ENCODE data around the gene TRPC4AP. TPM values are rescaled to one million over a fixed set of nuclear protein-coding genes. Genes with fewer than 3 reads are reported as not detected.
A peak's percentile ranks its signal among the peaks of the same experiment; 100 is the strongest.

TRPC4AP gene
- total RNA-seq, 1 donor, result 98.8 TPM

DNA sequence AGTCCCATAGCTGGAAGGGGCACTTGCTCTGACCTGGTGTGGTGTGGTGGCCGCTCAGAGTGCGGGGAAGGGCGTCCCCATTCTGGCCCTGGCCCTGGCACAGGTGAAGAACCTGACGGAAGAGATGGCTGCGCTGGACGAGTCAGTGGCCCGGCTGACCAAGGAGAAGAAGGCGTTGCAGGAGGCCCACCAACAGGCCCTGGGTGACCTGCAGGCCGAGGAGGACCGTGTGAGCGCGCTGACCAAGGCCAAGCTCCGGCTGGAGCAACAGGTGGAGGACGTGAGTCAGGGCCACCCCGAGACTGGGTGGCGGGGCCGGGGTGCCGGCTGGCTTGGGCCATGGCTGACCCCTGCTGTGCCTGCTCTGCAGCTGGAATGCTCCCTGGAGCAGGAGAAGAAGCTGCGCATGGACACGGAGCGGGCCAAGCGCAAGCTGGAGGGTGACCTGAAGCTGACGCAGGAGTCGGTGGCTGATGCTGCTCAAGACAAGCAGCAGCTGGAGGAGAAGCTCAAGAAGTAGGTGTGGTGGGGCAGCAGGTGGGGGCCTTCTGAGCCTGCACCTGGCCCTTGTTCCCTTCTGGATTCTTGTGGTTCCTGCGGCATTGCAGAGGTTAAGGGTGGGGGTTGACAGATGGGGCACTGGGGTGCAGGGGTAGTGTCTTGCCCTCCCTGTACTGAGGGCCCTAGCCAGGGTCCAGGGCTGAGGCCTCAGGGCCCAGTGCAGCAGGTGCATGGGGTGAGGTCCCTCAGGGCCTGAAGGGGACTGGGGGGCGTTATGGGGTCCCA lies 96.2 kb downstream of the TRPC4AP start:
- H2AFZ ChIP-seq (ENCODE audit: low read length), result no peak overlapping the region
- no peak overlapping the region for H3K4me3 ChIP-seq (ENCODE audit: insufficient read depth, low read length)
- H3K4me1 ChIP-seq (ENCODE audit: insufficient read depth, low read length), result no peaks in the 10 kb centered on the region
- H3K27me3 ChIP-seq (ENCODE audit: insufficient read depth, low read length), result no peaks in the 10 kb centered on the region
- no peak overlapping the region for H3K4me2 ChIP-seq (ENCODE audit: insufficient read depth, low read length)
- H4K20me1 ChIP-seq (ENCODE audit: insufficient read depth, low read length), result peaks cover 6% of the 10 kb centered on the region
- H3K36me3 ChIP-seq (ENCODE audit: insufficient read depth, low read length), result peaks cover 42% of the 10 kb centered on the region
- no peaks in the 10 kb centered on the region for H3K79me2 ChIP-seq (ENCODE audit: insufficient read depth, low read length)
- TF ChIP-seq, protein P1, sequence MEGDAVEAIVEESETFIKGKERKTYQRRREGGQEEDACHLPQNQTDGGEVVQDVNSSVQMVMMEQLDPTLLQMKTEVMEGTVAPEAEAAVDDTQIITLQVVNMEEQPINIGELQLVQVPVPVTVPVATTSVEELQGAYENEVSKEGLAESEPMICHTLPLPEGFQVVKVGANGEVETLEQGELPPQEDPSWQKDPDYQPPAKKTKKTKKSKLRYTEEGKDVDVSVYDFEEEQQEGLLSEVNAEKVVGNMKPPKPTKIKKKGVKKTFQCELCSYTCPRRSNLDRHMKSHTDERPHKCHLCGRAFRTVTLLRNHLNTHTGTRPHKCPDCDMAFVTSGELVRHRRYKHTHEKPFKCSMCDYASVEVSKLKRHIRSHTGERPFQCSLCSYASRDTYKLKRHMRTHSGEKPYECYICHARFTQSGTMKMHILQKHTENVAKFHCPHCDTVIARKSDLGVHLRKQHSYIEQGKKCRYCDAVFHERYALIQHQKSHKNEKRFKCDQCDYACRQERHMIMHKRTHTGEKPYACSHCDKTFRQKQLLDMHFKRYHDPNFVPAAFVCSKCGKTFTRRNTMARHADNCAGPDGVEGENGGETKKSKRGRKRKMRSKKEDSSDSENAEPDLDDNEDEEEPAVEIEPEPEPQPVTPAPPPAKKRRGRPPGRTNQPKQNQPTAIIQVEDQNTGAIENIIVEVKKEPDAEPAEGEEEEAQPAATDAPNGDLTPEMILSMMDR (IDR thresholded peaks at IDR 0.05; ENCODE audit: extremely low read depth, low read depth, low read length), result no peak
- no peaks in the 10 kb centered on the region for H3K9me3 ChIP-seq (ENCODE audit: low read depth, low read length)
- peak; percentile 77 for DNase-seq (ENCODE audit: insufficient read length, low spot score, missing footprints)
- no peak overlapping the region for H3K27ac ChIP-seq (ENCODE audit: low read depth, low read length)

DNA sequence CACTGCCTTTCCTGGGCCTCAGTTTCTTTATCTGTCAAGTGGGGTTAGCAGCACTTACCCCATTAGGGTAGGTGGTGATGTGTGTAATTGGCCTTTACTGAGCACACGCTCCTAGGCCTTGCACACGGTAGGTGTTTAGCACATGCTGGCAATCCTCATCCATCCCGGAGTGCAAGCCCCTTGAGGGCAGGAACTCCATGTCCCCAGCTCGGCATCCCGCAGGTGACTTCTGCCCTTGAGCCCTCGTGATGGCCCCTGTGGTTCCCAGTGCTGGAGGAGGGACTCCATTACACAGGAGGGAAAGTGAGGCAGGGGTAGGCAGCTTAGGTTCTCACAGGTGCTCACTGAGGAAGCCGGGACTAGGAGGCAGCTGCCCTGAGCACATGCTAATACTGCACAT lies 96.9 kb downstream of the TRPC4AP start:
- Histone ChIP-seq H2AFZ (ENCODE audit: low read length) (no peak overlapping the region), H3K4me3 (ENCODE audit: insufficient read depth, low read length) (no peak overlapping the region), H3K27me3 (ENCODE audit: insufficient read depth, low read length) (no peaks in the 10 kb centered on the region), H3K4me2 (ENCODE audit: insufficient read depth, low read length) (no peak overlapping the region), H3K27ac (ENCODE audit: low read depth, low read length) (no peak overlapping the region), H4K20me1 (ENCODE audit: insufficient read depth, low read length) (peaks cover 3% of the 10 kb centered on the region), H3K9me3 (ENCODE audit: low read depth, low read length) (no peaks in the 10 kb centered on the region), H3K36me3 (ENCODE audit: insufficient read depth, low read length) (peaks cover 38% of the 10 kb centered on the region), H3K4me1 (ENCODE audit: insufficient read depth, low read length) (no peaks in the 10 kb centered on the region), H3K79me2 (ENCODE audit: insufficient read depth, low read length) (no peaks in the 10 kb centered on the region)
- TF ChIP-seq, protein P1 (IDR thresholded peaks at IDR 0.05; ENCODE audit: extremely low read depth, low read depth, low read length), result no peak
- peak; percentile 81 for DNase-seq (ENCODE audit: insufficient read length, low spot score, missing footprints)

DNA sequence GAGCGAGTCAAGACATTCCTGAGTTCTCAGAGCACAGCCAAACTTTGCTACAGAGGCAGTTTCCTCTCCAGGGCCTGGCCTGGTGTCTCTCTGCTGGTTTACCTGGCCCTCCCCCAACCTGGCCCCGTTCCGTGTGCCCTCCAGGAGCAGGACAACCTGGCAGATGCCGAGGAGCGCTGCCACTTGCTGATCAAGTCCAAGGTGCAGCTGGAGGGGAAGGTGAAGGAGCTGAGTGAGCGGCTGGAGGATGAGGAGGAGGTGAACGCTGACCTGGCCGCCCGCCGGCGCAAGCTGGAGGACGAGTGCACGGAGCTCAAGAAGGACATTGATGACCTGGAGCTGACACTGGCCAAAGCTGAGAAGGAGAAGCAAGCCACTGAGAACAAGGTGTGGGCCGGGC lies 97.4 kb downstream of the TRPC4AP start:
- Histone ChIP-seq H3K4me2 (ENCODE audit: insufficient read depth, low read length) (no peak overlapping the region), H3K9me3 (ENCODE audit: low read depth, low read length) (no peaks in the 10 kb centered on the region), H3K4me1 (ENCODE audit: insufficient read depth, low read length) (no peaks in the 10 kb centered on the region), H3K27me3 (ENCODE audit: insufficient read depth, low read length) (no peaks in the 10 kb centered on the region), H3K4me3 (ENCODE audit: insufficient read depth, low read length) (no peak overlapping the region), H4K20me1 (ENCODE audit: insufficient read depth, low read length) (peaks cover 3% of the 10 kb centered on the region), H2AFZ (ENCODE audit: low read length) (no peak overlapping the region), H3K27ac (ENCODE audit: low read depth, low read length) (no peak overlapping the region), H3K79me2 (ENCODE audit: insufficient read depth, low read length) (no peaks in the 10 kb centered on the region), H3K36me3 (ENCODE audit: insufficient read depth, low read length) (peaks cover 34% of the 10 kb centered on the region)
- TF ChIP-seq, protein P1 (IDR thresholded peaks at IDR 0.05; ENCODE audit: extremely low read depth, low read depth, low read length), result no peak
- no peak for DNase-seq (ENCODE audit: insufficient read length, low spot score, missing footprints)

DNA sequence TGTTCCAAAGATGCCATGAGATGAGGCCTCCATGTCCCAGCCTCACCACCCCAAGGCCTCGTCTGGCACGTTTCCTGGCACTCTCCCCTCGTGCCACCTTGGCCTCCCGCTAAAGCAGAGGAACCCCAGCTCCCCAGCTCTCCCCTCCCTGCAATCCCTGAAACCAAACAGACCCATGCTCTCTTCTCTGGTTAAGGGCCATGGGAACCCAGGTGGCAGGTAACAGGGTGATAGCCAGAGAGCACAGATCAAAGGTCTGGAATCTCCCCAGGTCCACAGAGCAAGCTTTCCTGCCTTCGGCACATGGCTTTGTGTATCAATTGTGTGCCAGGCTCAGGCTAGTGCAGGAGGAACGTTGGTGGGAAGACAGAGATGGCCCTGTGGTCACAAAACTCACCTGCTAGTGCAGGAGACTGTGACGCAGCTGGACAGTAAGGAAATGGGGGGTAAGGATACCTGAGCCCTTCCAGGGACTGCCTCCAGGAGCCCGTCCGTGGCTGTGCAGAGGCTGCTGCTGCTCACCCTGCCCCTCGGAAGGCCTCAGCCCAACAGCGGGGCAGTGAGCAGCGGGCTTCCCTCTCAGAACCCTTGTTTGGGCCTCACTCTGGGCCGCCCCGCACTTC lies 98.0 kb downstream of the TRPC4AP start:
- no peaks in the 10 kb centered on the region for H3K27me3 ChIP-seq (ENCODE audit: insufficient read depth, low read length)
- no peaks in the 10 kb centered on the region for H3K4me1 ChIP-seq (ENCODE audit: insufficient read depth, low read length)
- no peak overlapping the region for H3K4me3 ChIP-seq (ENCODE audit: insufficient read depth, low read length)
- no peak overlapping the region for H3K4me2 ChIP-seq (ENCODE audit: insufficient read depth, low read length)
- H4K20me1 ChIP-seq (ENCODE audit: insufficient read depth, low read length), result peaks cover 3% of the 10 kb centered on the region
- no peak overlapping the region for H3K27ac ChIP-seq (ENCODE audit: low read depth, low read length)
- peak; percentile 76 for DNase-seq (ENCODE audit: insufficient read length, low spot score, missing footprints)
- H3K36me3 ChIP-seq (ENCODE audit: insufficient read depth, low read length), result peaks cover 29% of the 10 kb centered on the region
- TF ChIP-seq, protein P1 (IDR thresholded peaks at IDR 0.05; ENCODE audit: extremely low read depth, low read depth, low read length), result no peak
- no peaks in the 10 kb centered on the region for H3K79me2 ChIP-seq (ENCODE audit: insufficient read depth, low read length)
- H2AFZ ChIP-seq (ENCODE audit: low read length), result no peak overlapping the region
- H3K9me3 ChIP-seq (ENCODE audit: low read depth, low read length), result no peaks in the 10 kb centered on the region

All from osteoblast (primary cell).